ENCODE data around the gene WDFY2. TPM values are rescaled to one million over a fixed set of nuclear protein-coding genes. Genes with fewer than 3 reads are reported as not detected.
"Not testable (repeated sequence)": the region's sequence is repeated elsewhere in the genome, so short reads cannot be mapped to it uniquely, and the experiment has no call there.

Gene WDFY2
- total RNA-seq, 6 experiments from 2014 or later: 11.4 to 15.7 (median 13.4) TPM

GRCh38 chr13:51542346-51543242 is 41.7 kb upstream of the WDFY2 start:
- H3K27me3 Mint-ChIP-seq (ENCODE audit: insufficient read depth): no peaks in the 10 kb centered on the region; the same call in 1 of the 2 replicates
- no peak for DNase-seq
- no peak overlapping the region for H3K4me3 Mint-ChIP-seq
- H3K4me1 Mint-ChIP-seq (ENCODE audit: low read depth): peaks cover 34% of the 10 kb centered on the region
- H3K36me3 Mint-ChIP-seq (ENCODE audit: low read depth): no peaks in the 10 kb centered on the region
- no peak for TF ChIP-seq CTCF (IDR thresholded peaks at IDR 0.05)
- H3K9me3 Mint-ChIP-seq: no peaks in the 10 kb centered on the region
- H3K27ac Mint-ChIP-seq: no peak overlapping the region

- DNase-seq; H3K36me3 Mint-ChIP-seq (ENCODE audit: low read depth); H3K27ac Mint-ChIP-seq; H3K9me3 Mint-ChIP-seq; H3K27me3 Mint-ChIP-seq (ENCODE audit: insufficient read depth); H3K4me3 Mint-ChIP-seq: not testable (repeated sequence)
- H3K4me1 Mint-ChIP-seq (ENCODE audit: low read depth): peaks cover 29% of the 10 kb centered on the region
Measured at GRCh38 chr13:51545446-51545845, 38.8 kb upstream of the WDFY2 start.

- DNase-seq: no peak
- no peaks in the 10 kb centered on the region for H3K9me3 Mint-ChIP-seq
- H3K36me3 Mint-ChIP-seq (ENCODE audit: low read depth): no peaks in the 10 kb centered on the region
- no peak for TF ChIP-seq CTCF (IDR thresholded peaks at IDR 0.05)
- H3K4me1 Mint-ChIP-seq (ENCODE audit: low read depth): peaks cover 18% of the 10 kb centered on the region
- H3K27me3 Mint-ChIP-seq (ENCODE audit: insufficient read depth): no peaks in the 10 kb centered on the region
- H3K4me3 Mint-ChIP-seq: no peak overlapping the region
- H3K27ac Mint-ChIP-seq: no peak overlapping the region
Measured at GRCh38 chr13:51547425-51548176, 36.7 kb upstream of the WDFY2 start.

GRCh38 chr13:51549050-51549449 is 35.2 kb upstream of the WDFY2 start:
- Mint-ChIP-seq H3K36me3 (ENCODE audit: low read depth) (no peaks in the 10 kb centered on the region), H3K4me1 (ENCODE audit: low read depth) (peaks cover 13% of the 10 kb centered on the region), H3K9me3 (no peaks in the 10 kb centered on the region), H3K27ac (no peak overlapping the region), H3K27me3 (ENCODE audit: insufficient read depth) (no peaks in the 10 kb centered on the region), H3K4me3 (no peak overlapping the region)
- DNase-seq: no peak
- no peak for TF ChIP-seq CTCF (IDR thresholded peaks at IDR 0.05)

- Mint-ChIP-seq H3K4me3 (no peak overlapping the region), H3K9me3 (no peaks in the 10 kb centered on the region), H3K27me3 (ENCODE audit: insufficient read depth) (no peaks in the 10 kb centered on the region), H3K4me1 (ENCODE audit: low read depth) (peaks cover 13% of the 10 kb centered on the region), H3K36me3 (ENCODE audit: low read depth) (no peaks in the 10 kb centered on the region), H3K27ac (no peak overlapping the region)
- TF ChIP-seq CTCF (IDR thresholded peaks at IDR 0.05): no peak
- no peak for DNase-seq
Measured at GRCh38 chr13:51549593-51549992, 34.7 kb upstream of the WDFY2 start.

GRCh38 chr13:51550151-51550550 is 34.1 kb upstream of the WDFY2 start:
- Mint-ChIP-seq H3K9me3 (no peaks in the 10 kb centered on the region), H3K27ac (no peak overlapping the region), H3K4me1 (ENCODE audit: low read depth) (peaks cover 13% of the 10 kb centered on the region), H3K27me3 (ENCODE audit: insufficient read depth) (no peaks in the 10 kb centered on the region), H3K4me3 (no peak overlapping the region), H3K36me3 (ENCODE audit: low read depth) (no peaks in the 10 kb centered on the region)
- DNase-seq: no peak
- TF ChIP-seq CTCF (IDR thresholded peaks at IDR 0.05): no peak
